Prostate gland (tissue), 2 donors: ENCODE data around the gene SUN1.

ENCODE experiments used
- CTCF ChIP-seq, 4 experiments: fragments of 200-600 bp in 2 of 4; fragments of 450-650 bp in 2 of 4; sonication (generic) in 2 of 4; IDR thresholded peaks; 1 replicate in 3 of 4; 2 replicates in 1 of 4; pipeline ENCODE4 v1.5.1; 2016 to 2019; ENCODE audit warnings: antibody characterized with exemption in 4 of 4, mild to moderate bottlenecking in 2 of 4, moderate library complexity in 2 of 4
- POLR2AphosphoS5 ChIP-seq: sonication (generic); formaldehyde crosslinking; IDR thresholded peaks from one replicate; pipeline ENCODE4 v1.6.1; 2017; ENCODE audit warnings: antibody characterized with exemption

- no peak for TF ChIP-seq POLR2AphosphoS5
- no peak for TF ChIP-seq CTCF (IDR thresholded peaks at IDR 0.05)
These were observed 9.5 kb upstream of the SUN1 start for GRCh38 chr7:822692-823276.
